ENCODE measurements around the gene VIP. TPM values are rescaled to one million over a fixed set of nuclear protein-coding genes. Genes with fewer than 3 reads are reported as not detected.

VIP gene
- total RNA-seq, 1 donor from 2014 or later: 0.55 TPM

DNA sequence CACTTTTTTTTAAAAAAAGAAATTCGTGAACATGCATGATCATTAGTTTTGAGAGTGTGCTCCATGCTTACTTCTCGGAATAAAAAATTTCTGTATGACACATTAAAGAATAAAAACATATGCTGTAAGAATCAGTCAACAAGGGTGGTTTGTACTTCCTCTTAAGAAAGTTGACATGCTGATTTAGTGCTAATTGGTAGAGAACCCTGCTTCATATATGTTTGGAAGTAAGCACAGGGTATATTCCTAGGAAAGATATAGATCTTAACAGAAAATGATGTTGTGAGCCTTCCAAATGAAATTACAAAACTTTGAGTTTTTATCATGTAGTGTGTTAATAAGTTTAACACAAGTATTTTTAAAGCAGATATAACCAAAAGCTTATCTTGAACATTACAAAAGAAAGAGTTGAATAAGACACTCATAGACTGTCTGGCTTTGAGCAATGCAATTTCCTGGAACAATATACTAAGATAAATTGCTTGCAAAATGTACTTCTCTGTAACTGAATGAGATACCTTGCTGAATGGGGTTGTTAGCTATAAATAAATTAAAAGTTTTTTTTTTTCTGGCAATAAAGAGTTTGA is 13.8 kb upstream of the VIP start:
- no peak for DNase-seq
- no peaks in the 10 kb centered on the region for H3K27me3 ChIP-seq (ENCODE audit: low read depth)
- no peak overlapping the region for H3K27ac ChIP-seq (replicated peaks)
- H3K4me3 ChIP-seq: no peak overlapping the region
- peaks cover 18% of the 10 kb centered on the region for H3K9me3 ChIP-seq (replicated peaks)
- TF ChIP-seq, protein P1, sequence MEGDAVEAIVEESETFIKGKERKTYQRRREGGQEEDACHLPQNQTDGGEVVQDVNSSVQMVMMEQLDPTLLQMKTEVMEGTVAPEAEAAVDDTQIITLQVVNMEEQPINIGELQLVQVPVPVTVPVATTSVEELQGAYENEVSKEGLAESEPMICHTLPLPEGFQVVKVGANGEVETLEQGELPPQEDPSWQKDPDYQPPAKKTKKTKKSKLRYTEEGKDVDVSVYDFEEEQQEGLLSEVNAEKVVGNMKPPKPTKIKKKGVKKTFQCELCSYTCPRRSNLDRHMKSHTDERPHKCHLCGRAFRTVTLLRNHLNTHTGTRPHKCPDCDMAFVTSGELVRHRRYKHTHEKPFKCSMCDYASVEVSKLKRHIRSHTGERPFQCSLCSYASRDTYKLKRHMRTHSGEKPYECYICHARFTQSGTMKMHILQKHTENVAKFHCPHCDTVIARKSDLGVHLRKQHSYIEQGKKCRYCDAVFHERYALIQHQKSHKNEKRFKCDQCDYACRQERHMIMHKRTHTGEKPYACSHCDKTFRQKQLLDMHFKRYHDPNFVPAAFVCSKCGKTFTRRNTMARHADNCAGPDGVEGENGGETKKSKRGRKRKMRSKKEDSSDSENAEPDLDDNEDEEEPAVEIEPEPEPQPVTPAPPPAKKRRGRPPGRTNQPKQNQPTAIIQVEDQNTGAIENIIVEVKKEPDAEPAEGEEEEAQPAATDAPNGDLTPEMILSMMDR (IDR thresholded peaks at IDR 0.05; ENCODE audit: borderline replicate concordance): no peak
- no peaks in the 10 kb centered on the region for H3K4me1 ChIP-seq
- no peaks in the 10 kb centered on the region for H3K36me3 ChIP-seq
- intact Hi-C loops (cut with micrococcal nuclease): no loop called here

DNA sequence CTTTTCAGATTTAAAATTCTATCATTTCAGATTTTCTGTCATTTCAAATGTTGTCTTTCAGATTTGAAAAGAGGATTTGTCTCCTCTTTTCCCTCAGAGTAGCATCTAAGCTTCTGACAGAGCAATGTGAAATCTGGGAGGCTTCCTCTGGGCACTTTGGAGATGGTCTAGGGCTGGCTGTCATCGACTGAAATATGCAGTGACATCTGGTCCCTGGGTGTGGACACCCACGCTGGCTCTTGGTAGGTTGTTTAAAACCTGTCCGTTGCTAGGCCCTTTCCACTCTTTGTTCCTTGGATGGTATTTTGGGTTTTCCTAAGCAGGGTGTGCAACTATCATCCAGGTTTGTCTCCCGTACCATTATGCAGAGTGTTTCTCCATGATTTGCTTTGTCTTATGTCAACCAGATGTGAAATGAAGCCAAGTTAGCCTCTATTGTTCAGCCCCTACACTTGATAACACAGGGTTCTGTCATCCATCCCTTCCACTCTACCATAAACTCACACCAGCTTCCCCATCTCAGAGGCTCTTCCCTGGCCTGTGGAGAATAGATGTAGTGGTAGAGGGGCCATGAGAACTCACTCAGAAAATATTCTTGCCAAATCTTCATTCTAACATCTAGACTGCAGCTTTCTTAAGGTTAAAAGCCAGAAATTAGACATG is 5.0 kb upstream of the VIP start:
- DNase-seq: no peak
- intact Hi-C loops (cut with micrococcal nuclease): no loop called here
- Histone ChIP-seq H3K9me3 (replicated peaks) (no peaks in the 10 kb centered on the region), H3K36me3 (no peaks in the 10 kb centered on the region), H3K4me1 (no peaks in the 10 kb centered on the region), H3K27ac (replicated peaks) (no peak overlapping the region), H3K27me3 (ENCODE audit: low read depth) (no peaks in the 10 kb centered on the region), H3K4me3 (no peak overlapping the region)
- TF ChIP-seq, protein P1 (IDR thresholded peaks at IDR 0.05; ENCODE audit: borderline replicate concordance): no peak

- Histone ChIP-seq H3K27me3 (ENCODE audit: low read depth) (no peaks in the 10 kb centered on the region), H3K4me3 (no peak overlapping the region), H3K27ac (replicated peaks) (no peak overlapping the region), H3K36me3 (no peaks in the 10 kb centered on the region), H3K9me3 (replicated peaks) (no peaks in the 10 kb centered on the region), H3K4me1 (no peaks in the 10 kb centered on the region)
- TF ChIP-seq, protein P1 (IDR thresholded peaks at IDR 0.05; ENCODE audit: borderline replicate concordance): no peak
- intact Hi-C loops (cut with micrococcal nuclease): no loop called here
- DNase-seq: no peak
Measured at GRCh38 chr6:152746172-152746553, 4.4 kb upstream of the VIP start.

DNA sequence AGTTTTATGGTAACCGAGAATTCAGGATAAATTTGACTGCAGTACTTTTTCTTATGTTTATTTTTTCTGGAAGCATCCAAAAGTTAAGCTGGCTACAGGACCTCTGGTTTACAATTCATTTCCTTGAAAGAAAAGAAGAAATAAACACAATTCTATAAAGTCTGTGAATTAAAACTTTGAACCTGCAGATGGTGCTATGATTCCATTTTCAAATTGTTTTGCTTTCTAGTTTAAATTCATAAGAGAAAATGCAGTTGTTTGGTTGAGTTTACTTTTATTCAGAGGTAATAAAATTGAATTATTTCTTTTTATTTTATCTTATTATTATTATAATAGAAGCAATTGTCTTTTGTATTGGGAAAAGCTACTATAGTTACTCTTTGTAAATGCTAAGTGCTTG is 1.8 kb upstream of the VIP start:
- H3K27me3 ChIP-seq (ENCODE audit: low read depth): no peaks in the 10 kb centered on the region
- DNase-seq: no peak
- TF ChIP-seq, protein P1 (IDR thresholded peaks at IDR 0.05; ENCODE audit: borderline replicate concordance): peak; percentile 30
- no peak overlapping the region for H3K27ac ChIP-seq (replicated peaks)
- no peaks in the 10 kb centered on the region for H3K9me3 ChIP-seq (replicated peaks)
- intact Hi-C loops (cut with micrococcal nuclease): no loop called here
- no peaks in the 10 kb centered on the region for H3K36me3 ChIP-seq
- no peak overlapping the region for H3K4me3 ChIP-seq
- H3K4me1 ChIP-seq: no peaks in the 10 kb centered on the region

- TF ChIP-seq, protein P1 (IDR thresholded peaks at IDR 0.05; ENCODE audit: borderline replicate concordance): no peak
- no peaks in the 10 kb centered on the region for H3K9me3 ChIP-seq (replicated peaks)
- no peak overlapping the region for H3K27ac ChIP-seq (replicated peaks)
- intact Hi-C loops (cut with micrococcal nuclease): no loop called here
- no peaks in the 10 kb centered on the region for H3K36me3 ChIP-seq
- H3K27me3 ChIP-seq (ENCODE audit: low read depth): no peaks in the 10 kb centered on the region
- DNase-seq: no peak
- H3K4me3 ChIP-seq: no peak overlapping the region
- no peaks in the 10 kb centered on the region for H3K4me1 ChIP-seq
Measured at GRCh38 chr6:152749336-152749735, 1.3 kb upstream of the VIP start.
